ENCODE results near the gene NUP93. TPM values are rescaled to one million over a fixed set of nuclear protein-coding genes. Genes with fewer than 3 reads are reported as not detected.
"Not testable (repeated sequence)": the region's sequence is repeated elsewhere in the genome, so short reads cannot be mapped to it uniquely, and the experiment has no call there.

NUP93 gene
- total RNA-seq, 3 donors from 2014 or later = 29.4 to 48.8 (median 32.6) TPM

DNA sequence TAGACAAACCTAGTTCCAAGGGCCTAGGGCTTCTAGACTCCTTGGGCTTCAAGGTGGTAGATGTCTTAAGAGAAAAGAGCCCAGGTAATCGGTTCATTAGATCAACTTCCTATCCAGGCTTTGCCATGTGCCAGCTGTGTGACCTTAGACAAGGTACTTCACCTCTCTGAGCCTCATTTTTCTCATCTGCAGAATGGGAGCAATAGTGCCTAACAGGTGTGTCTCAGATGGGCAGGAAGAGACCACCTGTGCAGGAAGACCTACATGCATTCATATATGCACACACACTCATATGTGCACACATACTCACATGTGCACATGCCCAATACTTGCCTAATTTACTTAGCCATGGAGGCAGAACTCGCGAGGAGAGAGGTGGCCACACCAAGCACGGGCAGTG lies 150.8 kb downstream of the NUP93 start:
- no peak for DNase-seq (ENCODE audit: low spot score in 2 of 2)
- no peaks in the 10 kb centered on the region for H3K36me3 ChIP-seq
- intact Hi-C loops (cut with DNase I; ENCODE audit: low total_unique reads) = no loop called here
- no peak overlapping the region for H3K4me3 ChIP-seq
- no peak for TF ChIP-seq POLR2A (IDR thresholded peaks at IDR 0.05)
- no peak overlapping the region for H3K27ac ChIP-seq
- no peaks in the 10 kb centered on the region for H3K4me1 ChIP-seq
- H3K9me3 ChIP-seq = no peaks in the 10 kb centered on the region
- no peaks in the 10 kb centered on the region for H3K27me3 ChIP-seq

DNA sequence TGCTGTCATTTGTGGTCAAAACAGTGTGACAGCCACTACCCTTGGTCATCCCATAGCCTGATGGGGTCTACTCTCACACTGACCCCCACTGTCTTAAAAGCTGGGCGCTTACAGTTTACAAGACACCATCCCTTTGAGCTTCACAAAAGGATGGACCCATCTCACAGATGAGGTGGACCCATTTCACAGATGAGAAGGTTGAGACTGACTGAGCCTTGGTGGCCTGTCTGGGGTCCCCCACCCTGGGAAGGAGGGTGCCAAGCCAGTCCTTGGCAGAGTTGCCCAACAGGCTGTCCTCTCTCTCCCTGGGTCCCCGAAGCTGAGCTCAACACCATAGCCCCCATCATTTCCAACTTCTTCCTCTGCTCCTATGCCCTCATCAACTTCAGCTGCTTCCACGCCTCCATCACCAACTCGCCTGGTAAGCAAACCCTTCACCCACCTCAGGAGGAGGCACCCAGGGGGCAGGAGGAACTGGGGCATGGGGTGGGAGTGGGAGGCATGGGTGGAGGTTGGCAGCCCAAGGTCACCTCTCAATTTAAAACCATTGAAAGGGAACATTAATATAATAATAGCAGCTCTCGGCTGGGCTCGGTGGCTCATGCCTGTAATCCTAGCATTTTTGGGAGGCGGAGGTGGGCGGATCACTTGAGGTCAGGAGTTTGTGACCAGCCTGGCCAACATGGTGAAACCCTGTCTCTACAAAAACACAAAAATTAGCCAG lies 152.3 kb downstream of the NUP93 start:
- TF ChIP-seq POLR2AphosphoS5 (IDR thresholded peaks at IDR 0.05) = no peak
- TF ChIP-seq CTCF (IDR thresholded peaks at IDR 0.05) = no peak
- no peak for TF ChIP-seq POLR2A (IDR thresholded peaks at IDR 0.05)
- H3K9me3 ChIP-seq = no peaks in the 10 kb centered on the region
- no peaks in the 10 kb centered on the region for H3K36me3 ChIP-seq
- intact Hi-C loops (cut with DNase I; ENCODE audit: low total_unique reads) = no loop called here
- H3K27ac ChIP-seq = no peak overlapping the region
- H3K4me3 ChIP-seq = no peak overlapping the region
- no peaks in the 10 kb centered on the region for H3K27me3 ChIP-seq
- H3K4me1 ChIP-seq = no peaks in the 10 kb centered on the region
- DNase-seq (ENCODE audit: low spot score in 2 of 2) = no peak

- TF ChIP-seq POLR2A (IDR thresholded peaks at IDR 0.05) (no peak), POLR2AphosphoS5 (IDR thresholded peaks at IDR 0.05) (no peak), CTCF (IDR thresholded peaks at IDR 0.05) (no peak)
- DNase-seq (ENCODE audit: low spot score in 2 of 2) = no peak
- Histone ChIP-seq H3K36me3 (no peaks in the 10 kb centered on the region), H3K4me3 (no peak overlapping the region), H3K27me3 (no peaks in the 10 kb centered on the region), H3K27ac (no peak overlapping the region), H3K9me3 (no peaks in the 10 kb centered on the region), H3K4me1 (no peaks in the 10 kb centered on the region)
- intact Hi-C loops (cut with DNase I; ENCODE audit: low total_unique reads) = no loop called here
Observed at GRCh38 chr16:56883586-56883985, 153.7 kb downstream of the NUP93 start.

DNA sequence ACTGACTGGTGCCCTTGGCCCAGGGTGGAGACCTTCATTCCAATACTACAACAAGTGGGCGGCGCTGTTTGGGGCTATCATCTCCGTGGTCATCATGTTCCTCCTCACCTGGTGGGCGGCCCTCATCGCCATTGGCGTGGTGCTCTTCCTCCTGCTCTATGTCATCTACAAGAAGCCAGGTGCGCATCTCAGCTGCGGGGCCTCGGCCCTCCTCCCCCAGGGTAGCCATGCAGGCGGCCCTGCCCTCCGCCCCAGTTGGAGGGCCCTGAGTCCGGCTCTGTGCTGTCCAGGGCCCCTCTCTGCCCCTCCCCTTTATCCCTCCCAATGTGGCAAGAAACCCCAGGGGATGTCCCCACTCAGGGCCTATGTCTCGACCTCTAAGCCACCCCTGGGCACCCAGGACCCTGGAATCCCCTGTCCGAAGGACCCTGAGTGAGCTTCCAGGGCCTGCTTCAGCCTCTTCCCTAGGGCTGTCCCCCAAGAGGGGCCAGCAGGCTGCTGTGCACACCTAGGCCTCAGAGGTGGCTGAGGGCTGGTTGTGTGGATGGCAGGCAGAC lies 154.2 kb downstream of the NUP93 start:
- H3K4me1 ChIP-seq = no peaks in the 10 kb centered on the region
- DNase-seq (ENCODE audit: low spot score in 2 of 2) = no peak
- H3K27ac ChIP-seq = no peak overlapping the region
- H3K36me3 ChIP-seq = no peaks in the 10 kb centered on the region
- no peak overlapping the region for H3K4me3 ChIP-seq
- no peaks in the 10 kb centered on the region for H3K27me3 ChIP-seq
- TF ChIP-seq CTCF (IDR thresholded peaks at IDR 0.05) (no peak), POLR2A (IDR thresholded peaks at IDR 0.05) (no peak), POLR2AphosphoS5 (IDR thresholded peaks at IDR 0.05) (no peak)
- H3K9me3 ChIP-seq = no peaks in the 10 kb centered on the region
- intact Hi-C loops (cut with DNase I; ENCODE audit: low total_unique reads) = no loop called here

- H3K27me3 ChIP-seq; H3K27ac ChIP-seq; intact Hi-C loops (cut with DNase I; ENCODE audit: low total_unique reads); H3K36me3 ChIP-seq; H3K9me3 ChIP-seq; DNase-seq (ENCODE audit: low spot score in 2 of 2); H3K4me1 ChIP-seq; H3K4me3 ChIP-seq: not testable (repeated sequence)
Observed at GRCh38 chr16:56884929-56885328, 155.0 kb downstream of the NUP93 start.

GRCh38 chr16:56885446-56886162 lies 155.7 kb downstream of the NUP93 start:
- DNase-seq (ENCODE audit: low spot score in 2 of 2) = no peak
- Histone ChIP-seq H3K27ac (no peak overlapping the region), H3K27me3 (no peaks in the 10 kb centered on the region), H3K4me1 (no peaks in the 10 kb centered on the region), H3K36me3 (no peaks in the 10 kb centered on the region), H3K4me3 (no peak overlapping the region), H3K9me3 (no peaks in the 10 kb centered on the region)
- intact Hi-C loops (cut with DNase I; ENCODE audit: low total_unique reads) = no loop called here
- TF ChIP-seq POLR2AphosphoS5 (IDR thresholded peaks at IDR 0.05) = no peak
- no peak for TF ChIP-seq CTCF (IDR thresholded peaks at IDR 0.05)
- TF ChIP-seq POLR2A (IDR thresholded peaks at IDR 0.05) = no peak
